Heart right ventricle (tissue), 16 donors: Measurements from ENCODE around the gene MKKS. TPM values are rescaled to one million over a fixed set of nuclear protein-coding genes. Genes with fewer than 3 reads are reported as not detected.

Experiments used
- ATAC-seq, 8 donors: fragments of 200-7000 bp; cut with Tn5 transposase; one replicate each; pipeline ENCODE4 v1.9.1; 2020; ENCODE audit warnings: mild to moderate bottlenecking in 8 of 8, moderate library complexity in 8 of 8, moderate number of reproducible peaks in 1 of 8
- DNase-seq, 2 donors: peaks; one replicate each; pipeline ENCODE4 v3.0.0-alpha.2; 2020
- H3K27ac ChIP-seq, 10 donors: fragments of 200-600 bp; sonication (generic) in 2 of 10; one replicate each; pipeline versions ENCODE4 v1.5.0 to v1.8.0; 2020 to 2022; ENCODE audit warnings: mild to moderate bottlenecking in 3 of 10
- H3K27me3 ChIP-seq, 7 donors: fragments of 200-600 bp; one replicate each; pipeline ENCODE4 v1.8.0; 2021 to 2022; ENCODE audit warnings: mild to moderate bottlenecking in 2 of 7
- H3K36me3 ChIP-seq, 9 donors: fragments of 200-600 bp; sonication (generic) in 1 of 9; one replicate each; pipeline versions ENCODE4 v1.5.0 to v1.8.0; 2020 to 2022; ENCODE audit warnings: mild to moderate bottlenecking in 2 of 9
- H3K4me1 ChIP-seq, 9 donors: fragments of 200-600 bp; sonication (generic) in 1 of 9; one replicate each; pipeline versions ENCODE4 v1.5.0 to v1.8.0; 2020 to 2022; ENCODE audit warnings: mild to moderate bottlenecking in 4 of 9
- H3K4me3 ChIP-seq, 10 donors: fragments of 200-600 bp; sonication (generic) in 2 of 10; one replicate each; pipeline versions ENCODE4 v1.5.0 to v1.8.0; 2020 to 2022; ENCODE audit warnings: mild to moderate bottlenecking in 7 of 10, moderate library complexity in 2 of 10
- H3K9me3 ChIP-seq, 11 donors: fragments of 200-600 bp in 10 of 11; sonication (generic) in 2 of 11; one replicate each; pipeline versions ENCODE4 v1.5.0 to v1.8.0; 2013 to 2022; ENCODE audit warnings: mild to moderate bottlenecking in 2 of 11, control low read depth in 1 of 11, moderate library complexity in 1 of 11
- CTCF ChIP-seq, 9 donors: fragments of 200-600 bp; sonication (generic) in 2 of 9; IDR thresholded peaks; one replicate each; pipeline versions ENCODE4 v1.5.0 to v1.8.0; 2021 to 2022; ENCODE audit warnings: antibody characterized with exemption in 9 of 9, mild to moderate bottlenecking in 5 of 9, moderate library complexity in 1 of 9
- WGBS, 2 donors: extraction: QIAGEN DNeasy Blood & Tissue Kit; methylation state at CpG; one replicate each; pipeline ENCODE4 v1.1.7; 2013; ENCODE audit warnings: inconsistent platforms in 1 of 2; 5-methylcytosine and 5-hydroxymethylcytosine counted together
- intact Hi-C, 10 donors: fragments of 100-400 bp; cut with DNase I; formaldehyde crosslinking; loops; one replicate each; pipeline versions ENCODE4 v1.11.1 to v1.14.2; 2022
- polyA plus RNA-seq, 2 donors: library from polyadenylated mRNA; stranded (reverse); fragments of 200-250 nt; gene quantifications; one replicate each; pipeline ENCODE4 v1.2.3, GENCODE V29; 2013
- total RNA-seq, 10 donors: library from RNA; stranded (reverse); fragmentation: NEBNext Ultra II Directional in 3 of 10; extraction: Animal tissue kit (Norgen Biotek cat#: 25700) in 3 of 10; gene quantifications; one replicate each; pipeline versions ENCODE4 v1.2.1 to v1.2.4, GENCODE V29; 2021 to 2023
- donor health status: Arrhythmogenic right ventricular cardiomyopathy.
- donor health status: ischemic (EF 13 %, LVEDD 7.1; RV severe dilation, severe dysfunction).
- donor health status: healthy with polysubstance abuse.
- donor health status: DM: no; HTN: yes; CAD: no.
- donor health status: DM: no; HTN: no; CAD: no.
- donor health status: ischemic (EF 25% LVEDD 6.9; RV normal size, moderate dysfunction).
- donor health status: ischemic (EF 25% LVEDD 5.7; RV mildly dilated, moderate dysfunction).
- donor health status: healthy.
- donor health status: DM: yes; HTN: yes; CAD: no.
- donor health status: Ischemic cardiomyopathy.
- donor health status: ischemic (EF 35%, LVEDD 5.7; RV mildly dilated, moderate dysfunction).
- donor health status: nonischemic (EF 11% LVEDD 7.7; RV severe dilation, severe dysfunction).
- donor health status: DM: yes; HTN: yes; CAD: no.
- donor health status: PGD.
- donor health status: ischemic (EF 29% LVEDD 5.4; RV normal size, mild dysfunction).
- donor health status: nonischemic (EF 23%, LVEDD 6.1; RV moderate dilation, normal function).

The MKKS gene
- total and polyA plus RNA-seq, 12 donors, result 13.6 to 30.7 (median 19.4) TPM

- DNase-seq (no peak), ATAC-seq (no peak)
- intact Hi-C loops, result loop anchor here in 2 of 10 donors (5.0 to 10.0 kb wide), 2 partner anchors 76 to 1462 kb away; no protein-coding TSS in a partner anchor
- Histone ChIP-seq H3K36me3 (no peaks in the 10 kb centered on the region), H3K4me1 (peaks cover 6 to 60% (median 46%) of the 10 kb centered on the region in 9 donors), H3K4me3 (peak overlapping the region; percentile 51 to 94 (median 86)), H3K9me3 (no peaks in the 10 kb centered on the region), H3K27ac (peak overlapping the region; percentile 54 to 97 (median 94)), H3K27me3 (no peaks in the 10 kb centered on the region)
- WGBS, 2 donors, result 47 to 50% methylated on average over 30 of the region's 30 CpGs
- TF ChIP-seq CTCF (IDR thresholded peaks at IDR 0.05), result no peak
Observed at GRCh38 chr20:10433014-10433622, 904 bp downstream of the MKKS start.

GRCh38 chr20:10432079-10432478, 1.9 kb downstream of the MKKS start:
- H3K4me1 ChIP-seq, result peaks cover 6 to 70% (median 52%) of the 10 kb centered on the region in 9 donors
- 75 to 76% methylated on average over 1 of the region's 1 CpG for WGBS, 2 donors
- no peaks in the 10 kb centered on the region for H3K27me3 ChIP-seq
- H3K27ac ChIP-seq, result no peak overlapping the region
- intact Hi-C loops, result loop anchor here in 2 of 10 donors (5.0 to 10.0 kb wide), 2 partner anchors 75 to 1463 kb away; no protein-coding TSS in a partner anchor
- no peak for ATAC-seq
- DNase-seq, result no peak
- no peaks in the 10 kb centered on the region for H3K9me3 ChIP-seq
- H3K36me3 ChIP-seq, result no peaks in the 10 kb centered on the region
- TF ChIP-seq CTCF (IDR thresholded peaks at IDR 0.05), result no peak
- H3K4me3 ChIP-seq, result no peak overlapping the region

- H3K27ac ChIP-seq, result no peak overlapping the region
- H3K27me3 ChIP-seq, result no peaks in the 10 kb centered on the region
- no peak overlapping the region for H3K4me3 ChIP-seq
- intact Hi-C loops, result loop anchor here in 2 of 10 donors (5.0 to 10.0 kb wide), 2 partner anchors 73 to 1464 kb away; no protein-coding TSS in a partner anchor
- peaks cover 6 to 79% (median 48%) of the 10 kb centered on the region in 9 donors for H3K4me1 ChIP-seq
- H3K36me3 ChIP-seq, result peaks cover 0 to 7% (median 0%) of the 10 kb centered on the region in 9 donors
- no peak for DNase-seq
- no peaks in the 10 kb centered on the region for H3K9me3 ChIP-seq
- no peak for ATAC-seq
- 88 to 89% methylated on average over 5 of the region's 5 CpGs for WGBS, 2 donors
- TF ChIP-seq CTCF (IDR thresholded peaks at IDR 0.05), result no peak
Observed at GRCh38 chr20:10430704-10431103, 3.3 kb downstream of the MKKS start.

- no peak overlapping the region for H3K4me3 ChIP-seq
- intact Hi-C loops, result loop anchor here in 9 of 10 donors (5.0 to 10.0 kb wide), 6 partner anchors 73 to 1465 kb away; no protein-coding TSS in a partner anchor
- ATAC-seq, result no peak
- peak overlapping the region in 1 of 10 donors; percentile 43 for H3K27ac ChIP-seq
- peaks cover 0 to 13% (median 0%) of the 10 kb centered on the region in 9 donors for H3K36me3 ChIP-seq
- no peaks in the 10 kb centered on the region for H3K9me3 ChIP-seq
- no peak for DNase-seq
- TF ChIP-seq CTCF (IDR thresholded peaks at IDR 0.05), result no peak
- no peaks in the 10 kb centered on the region for H3K27me3 ChIP-seq
- H3K4me1 ChIP-seq, result peaks cover 3 to 82% (median 45%) of the 10 kb centered on the region in 9 donors
Observed at GRCh38 chr20:10430000-10430466, 4.0 kb downstream of the MKKS start.
